Muscle of back (tissue), 11 donors: ENCODE measurements around the gene LYAR. TPM values are rescaled to one million over a fixed set of nuclear protein-coding genes. Genes with fewer than 3 reads are reported as not detected.

ENCODE experiments used
- DNase-seq, 3 donors: peaks; one replicate each; pipeline versions ENCODE4 v3.0.0 to v3.0.0-alpha.2; 2013
- polyA plus RNA-seq, 10 donors: library from polyadenylated mRNA; unstranded; fragments of 120-200 nt; gene quantifications; one replicate each; pipeline ENCODE4 v1.2.1, GENCODE V29; 2013; ENCODE audit not compliant: insufficient read length in 10 of 10

The LYAR gene
- polyA plus RNA-seq, 10 donors: 13.4 to 18.2 (median 16.0) TPM

- DNase-seq: no peak
Measured at GRCh38 chr4:4317496-4318232, 27.7 kb upstream of the LYAR start.

GRCh38 chr4:4316150-4316495 lies 26.2 kb upstream of the LYAR start:
- DNase-seq: no peak

GRCh38 chr4:4315461-4316149 lies 25.7 kb upstream of the LYAR start:
- no peak for DNase-seq

GRCh38 chr4:4311193-4311592 lies 21.2 kb upstream of the LYAR start:
- DNase-seq: no peak

GRCh38 chr4:4308800-4309441 lies 19.0 kb upstream of the LYAR start:
- no peak for DNase-seq

- DNase-seq: no peak
Measured at GRCh38 chr4:4306920-4307319, 17.0 kb upstream of the LYAR start.

GRCh38 chr4:4302416-4302815 lies 12.5 kb upstream of the LYAR start:
- DNase-seq: no peak

GRCh38 chr4:4302001-4302400 lies 12.0 kb upstream of the LYAR start:
- DNase-seq: no peak

- DNase-seq: no peak
Measured at GRCh38 chr4:4299006-4299405, 9.1 kb upstream of the LYAR start.

GRCh38 chr4:4296283-4296846 lies 6.4 kb upstream of the LYAR start:
- no peak for DNase-seq

GRCh38 chr4:4293279-4293678 lies 3.3 kb upstream of the LYAR start:
- DNase-seq: no peak

GRCh38 chr4:4289597-4289940 lies 385 bp downstream of the LYAR start:
- peak in 1 of 3 donors; percentile 5 for DNase-seq

GRCh38 chr4:4289055-4289454 lies 899 bp downstream of the LYAR start:
- no peak for DNase-seq

GRCh38 chr4:4288098-4288497 lies 1.9 kb downstream of the LYAR start:
- DNase-seq: no peak

- DNase-seq: peak in 1 of 3 donors; percentile 7
Measured at GRCh38 chr4:4284827-4285618, 4.9 kb downstream of the LYAR start.

GRCh38 chr4:4281787-4282186 lies 8.2 kb downstream of the LYAR start:
- no peak for DNase-seq

- no peak for DNase-seq
Measured at GRCh38 chr4:4277531-4277930, 12.4 kb downstream of the LYAR start.

GRCh38 chr4:4274226-4274625 lies 15.7 kb downstream of the LYAR start:
- no peak for DNase-seq

- no peak for DNase-seq
Measured at GRCh38 chr4:4271912-4272311, 18.0 kb downstream of the LYAR start.

GRCh38 chr4:4270529-4270928 lies 19.4 kb downstream of the LYAR start:
- DNase-seq: no peak

GRCh38 chr4:4269856-4270255 lies 20.1 kb downstream of the LYAR start:
- no peak for DNase-seq

- DNase-seq: no peak
Measured at GRCh38 chr4:4269331-4269731, 20.6 kb downstream of the LYAR start.
